Lower leg skin (tissue), 4 donors: ENCODE measurements around the gene MIEN1. TPM values are rescaled to one million over a fixed set of nuclear protein-coding genes. Genes with fewer than 3 reads are reported as not detected.

Experiments
- DNase-seq, 2 donors: peaks; one replicate each; pipeline ENCODE4 v3.0.0-alpha.2; 2019; ENCODE audit warnings: low spot score in 2 of 2
- H3K4me3 ChIP-seq: fragments of 200-600 bp; sonication (generic); 2 replicates; pipeline ENCODE4 v1.5.1; 2017; ENCODE audit warnings: mild to moderate bottlenecking, low read depth; ENCODE audit not compliant: poor library complexity, severe bottlenecking
- CTCF ChIP-seq, 3 donors: fragments of 450-650 bp; IDR thresholded peaks; one replicate each; pipeline ENCODE4 v1.5.1; 2016; ENCODE audit warnings: antibody characterized with exemption in 3 of 3, mild to moderate bottlenecking in 3 of 3, moderate library complexity in 2 of 3
- POLR2A ChIP-seq, 2 donors: fragments of 450-650 bp; IDR thresholded peaks; one replicate each; pipeline ENCODE4 v1.6.1; 2016 to 2017; ENCODE audit warnings: antibody characterized with exemption in 2 of 2, mild to moderate bottlenecking in 1 of 2, moderate library complexity in 1 of 2
- WGBS, 2 donors: methylation state at CpG; one replicate each; pipeline ENCODE4 v1.1.5; 2018; 5-methylcytosine and 5-hydroxymethylcytosine counted together
- intact Hi-C: fragments of 100-400 bp; cut with DNase I; formaldehyde crosslinking; loops from one replicate; pipeline ENCODE4 v1.15.0; 2023; ENCODE audit warnings: low total_unique reads
- total RNA-seq, 4 donors: library from RNA; depleted of rRNA; stranded (reverse); fragments of >200 nt; gene quantifications; one replicate each; pipeline ENCODE4 v1.1.0, GENCODE V29; 2016

Gene MIEN1
- total RNA-seq, 4 donors from 2014 or later, result 42.8 to 82.0 (median 59.7) TPM

DNA sequence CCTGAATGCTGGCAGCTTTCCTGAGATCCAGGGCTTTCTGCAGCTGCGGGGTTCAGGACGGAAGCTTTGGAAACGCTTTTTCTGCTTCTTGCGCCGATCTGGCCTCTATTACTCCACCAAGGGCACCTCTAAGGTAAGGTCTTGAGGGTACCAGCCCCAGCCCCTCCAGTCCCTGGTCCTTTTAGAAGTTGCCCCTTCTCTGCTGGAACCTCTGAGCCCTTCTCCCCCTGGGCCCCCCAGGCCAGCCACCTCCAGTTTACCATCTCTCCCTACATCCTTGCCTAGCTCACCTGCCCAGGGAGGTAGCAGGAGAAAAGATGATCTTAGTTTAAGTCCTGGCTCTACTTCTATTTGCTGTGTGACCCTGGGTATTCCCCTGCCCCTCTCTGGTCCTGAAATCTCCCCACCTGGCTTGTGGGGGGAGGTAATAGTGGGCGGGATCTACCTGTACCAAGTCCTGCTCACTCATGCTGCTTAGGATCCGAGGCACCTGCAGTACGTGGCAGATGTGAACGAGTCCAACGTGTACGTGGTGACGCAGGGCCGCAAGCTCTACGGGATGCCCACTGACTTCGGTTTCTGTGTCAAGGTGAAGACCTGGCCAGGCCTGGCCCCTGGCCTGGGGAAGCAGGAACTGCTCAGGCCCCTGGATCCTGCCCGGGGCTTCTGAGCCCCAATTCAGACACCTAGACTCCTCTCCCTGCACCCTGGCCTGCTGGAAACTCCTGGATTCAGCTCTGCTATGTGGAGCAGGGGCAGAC lies 13.9 kb upstream of the MIEN1 start:
- DNase-seq, result no peak
- H3K4me3 ChIP-seq, result no peak overlapping the region
- 90 to 91% methylated on average over 16 of the region's 16 CpGs for WGBS, 2 donors
- intact Hi-C loops, result no loop called here
- TF ChIP-seq POLR2A (IDR thresholded peaks at IDR 0.05) (no peak), CTCF (IDR thresholded peaks at IDR 0.05) (no peak)

DNA sequence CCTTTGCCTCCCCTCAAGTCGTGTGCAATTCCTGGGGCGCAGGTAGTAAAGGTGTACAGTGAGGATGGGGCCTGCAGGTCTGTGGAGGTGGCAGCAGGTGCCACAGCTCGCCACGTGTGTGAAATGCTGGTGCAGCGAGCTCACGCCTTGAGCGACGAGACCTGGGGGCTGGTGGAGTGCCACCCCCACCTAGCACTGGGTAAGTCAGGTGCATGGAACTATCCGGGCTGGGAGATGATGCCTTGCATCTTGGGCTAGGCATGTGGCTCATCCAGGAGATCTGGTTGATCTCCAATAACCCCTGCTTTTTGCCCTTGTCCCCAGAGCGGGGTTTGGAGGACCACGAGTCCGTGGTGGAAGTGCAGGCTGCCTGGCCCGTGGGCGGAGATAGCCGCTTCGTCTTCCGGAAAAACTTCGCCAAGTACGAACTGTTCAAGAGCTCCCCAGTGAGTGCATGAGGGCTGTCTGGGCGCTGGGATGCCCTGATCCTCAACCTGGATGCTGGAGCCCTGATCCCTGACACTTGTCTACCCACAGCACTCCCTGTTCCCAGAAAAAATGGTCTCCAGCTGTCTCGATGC lies 12.6 kb upstream of the MIEN1 start:
- no peak for DNase-seq
- no peak overlapping the region for H3K4me3 ChIP-seq
- 80 to 81% methylated on average over 19 to 21 of the region's 21 CpGs for WGBS, 2 donors
- no peak for TF ChIP-seq POLR2A (IDR thresholded peaks at IDR 0.05)
- TF ChIP-seq CTCF (IDR thresholded peaks at IDR 0.05), result no peak
- intact Hi-C loops, result no loop called here

- no peak for TF ChIP-seq POLR2A (IDR thresholded peaks at IDR 0.05)
- TF ChIP-seq CTCF (IDR thresholded peaks at IDR 0.05), result no peak
- DNase-seq, result no peak
- 78 to 82% methylated on average over 18 of the region's 18 CpGs for WGBS, 2 donors
- no peak overlapping the region for H3K4me3 ChIP-seq
- intact Hi-C loops, result no loop called here
These were observed 12.0 kb upstream of the MIEN1 start for GRCh38 chr17:39742126-39742855.

DNA sequence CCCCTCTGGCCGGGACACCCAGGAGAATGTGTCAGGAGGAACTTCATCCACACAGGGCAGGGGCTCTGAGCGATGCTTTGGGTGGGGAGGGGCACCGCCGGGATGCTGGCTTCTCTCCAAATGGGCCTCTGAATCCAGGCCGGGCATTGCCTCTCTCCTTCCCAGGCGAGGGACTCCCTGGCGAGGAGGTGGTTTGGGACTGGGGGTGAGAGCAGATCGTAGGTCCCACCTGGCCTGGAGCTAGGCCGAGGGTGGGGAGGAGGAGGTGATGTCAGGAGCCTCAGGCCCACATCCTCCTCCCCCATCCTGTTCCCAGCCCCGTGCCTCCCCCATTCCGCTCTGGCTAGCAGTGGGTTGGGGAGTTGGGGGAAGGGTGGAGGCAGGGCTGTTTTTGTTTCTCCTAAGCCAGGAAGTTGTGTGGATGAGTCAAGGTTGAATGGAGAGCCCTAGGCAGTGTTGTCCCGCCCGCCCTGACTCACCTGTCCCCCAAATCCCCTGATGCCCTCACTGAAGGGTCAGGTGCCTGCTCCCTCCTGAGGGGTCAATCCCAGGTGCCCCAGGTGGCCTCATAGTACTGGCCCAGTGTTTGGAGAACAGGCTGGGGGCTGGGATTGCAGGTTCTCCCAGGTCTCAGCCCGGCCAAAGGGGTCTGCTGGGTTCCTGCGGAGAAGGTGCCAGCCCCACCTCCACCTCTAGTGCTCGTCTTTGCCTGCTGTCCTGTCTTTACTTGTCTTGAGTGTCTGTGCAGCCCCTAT lies 10.2 kb upstream of the MIEN1 start:
- TF ChIP-seq CTCF (IDR thresholded peaks at IDR 0.05) (no peak), POLR2A (IDR thresholded peaks at IDR 0.05) (no peak)
- intact Hi-C loops, result no loop called here
- DNase-seq, result peak in 1 of 2 donors; percentile 66
- 30 to 43% methylated on average over 11 to 16 of the region's 16 CpGs for WGBS, 2 donors
- H3K4me3 ChIP-seq, result no peak overlapping the region

DNA sequence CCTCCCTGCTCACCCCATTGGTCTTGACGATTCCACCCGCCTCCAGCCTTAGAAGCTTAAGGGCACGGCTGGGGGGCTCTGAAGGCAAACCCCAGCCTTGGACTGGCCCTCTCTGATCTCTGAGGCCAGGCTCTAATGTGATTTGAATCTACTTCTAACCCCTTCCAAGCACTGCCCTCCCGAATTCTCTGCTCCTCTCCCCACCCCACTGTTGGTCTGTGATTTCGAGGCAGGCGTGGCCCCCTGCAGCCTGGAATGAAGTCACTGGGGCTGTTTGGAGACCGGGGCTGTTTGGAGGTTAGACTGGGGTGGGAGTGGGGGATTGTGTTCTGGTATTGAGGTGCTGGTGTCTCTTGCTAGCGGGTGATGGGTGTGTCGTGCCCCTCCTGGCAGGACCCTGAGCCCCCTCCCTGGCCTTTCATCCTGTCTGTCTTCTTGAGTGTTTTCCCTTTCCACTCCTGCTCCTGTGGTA lies 9.6 kb upstream of the MIEN1 start:
- TF ChIP-seq POLR2A (IDR thresholded peaks at IDR 0.05), result no peak
- no peak for TF ChIP-seq CTCF (IDR thresholded peaks at IDR 0.05)
- intact Hi-C loops, result no loop called here
- no peak for DNase-seq
- 22 to 31% methylated on average over 9 of the region's 9 CpGs for WGBS, 2 donors
- H3K4me3 ChIP-seq, result peak overlapping the region; percentile 9
